ENCODE measurements around the gene C19orf38. TPM values are rescaled to one million over a fixed set of nuclear protein-coding genes. Genes with fewer than 3 reads are reported as not detected.

Gene C19orf38
- total RNA-seq, 2 experiments from 2014 or later = 5.2 to 7.5 TPM

DNA sequence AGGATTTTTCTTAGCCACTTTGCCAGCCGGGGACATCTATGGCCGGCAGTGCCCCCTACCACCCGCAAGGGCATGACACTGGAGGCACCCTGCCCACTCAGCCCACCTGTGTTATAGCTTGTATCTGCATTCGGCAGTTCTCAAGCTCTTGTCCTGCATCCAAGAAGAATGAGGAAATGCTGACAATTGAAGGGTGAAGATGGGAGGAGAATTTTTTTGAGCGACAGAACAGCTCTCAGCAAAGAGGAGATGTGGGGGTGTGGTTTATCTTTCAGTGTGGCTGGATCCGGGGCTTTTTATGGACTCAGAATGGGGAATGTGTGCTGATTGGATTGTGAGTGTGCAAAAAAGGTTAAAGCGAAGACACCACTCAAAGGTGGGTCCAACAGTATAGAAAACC, 5.4 kb upstream of the C19orf38 start:
- no peaks in the 10 kb centered on the region for H3K9me2 ChIP-seq (ENCODE audit: insufficient read depth, low read length)

DNA sequence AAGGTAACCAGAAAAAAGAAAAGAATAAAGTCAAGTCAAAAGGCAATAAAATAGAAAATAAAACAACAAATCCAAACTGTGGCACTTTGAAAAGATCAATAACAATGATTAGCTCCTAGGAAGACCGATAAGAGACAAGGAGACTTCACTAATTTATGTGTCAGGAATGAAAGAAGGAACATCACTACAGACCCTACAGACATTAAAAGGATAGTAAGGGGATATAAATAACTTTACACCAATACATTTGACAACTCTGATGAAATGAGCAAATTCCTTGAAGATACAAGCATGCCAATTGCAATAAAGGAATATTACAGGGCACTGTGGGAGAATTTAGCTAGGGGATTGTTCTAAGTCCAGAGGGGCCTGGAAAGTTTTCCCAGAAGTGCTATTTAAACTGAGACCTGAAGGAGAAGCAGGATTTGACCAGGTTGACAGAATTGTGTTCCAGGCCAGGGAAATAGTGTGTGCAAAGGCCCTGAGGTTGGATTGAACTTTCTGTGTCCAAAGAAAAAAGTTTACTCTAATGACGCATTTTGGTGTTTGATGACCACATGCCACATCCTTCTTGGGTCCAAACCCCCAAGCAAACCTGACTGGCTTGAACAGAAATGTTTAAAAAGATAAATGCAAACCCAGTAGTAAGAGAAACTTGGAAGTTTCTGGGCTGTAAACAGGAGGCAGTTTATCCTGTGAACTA, 1.6 kb upstream of the C19orf38 start:
- CTCF ChIA-PET (ENCODE audit: unreplicated experiment) = no interaction called here
- no peak overlapping the region for H3K27ac ChIP-seq (ENCODE audit: low read depth, low read length, poor library complexity, severe bottlenecking)
- H3K36me3 ChIP-seq (ENCODE audit: insufficient read depth, low read length) = no peaks in the 10 kb centered on the region
- H3K4me2 ChIP-seq (ENCODE audit: low read length) = no peak overlapping the region
- BruUV-seq (replicated peaks) = no TSS peak
- H3K4me1 ChIP-seq (ENCODE audit: insufficient read depth, low read length, poor library complexity, severe bottlenecking) = peaks cover 4% of the 10 kb centered on the region
- no peak for TF ChIP-seq EZH2phosphoT487 (IDR thresholded peaks at IDR 0.05; ENCODE audit: borderline replicate concordance, low read depth, low read length)
- TF ChIP-seq, protein P1, sequence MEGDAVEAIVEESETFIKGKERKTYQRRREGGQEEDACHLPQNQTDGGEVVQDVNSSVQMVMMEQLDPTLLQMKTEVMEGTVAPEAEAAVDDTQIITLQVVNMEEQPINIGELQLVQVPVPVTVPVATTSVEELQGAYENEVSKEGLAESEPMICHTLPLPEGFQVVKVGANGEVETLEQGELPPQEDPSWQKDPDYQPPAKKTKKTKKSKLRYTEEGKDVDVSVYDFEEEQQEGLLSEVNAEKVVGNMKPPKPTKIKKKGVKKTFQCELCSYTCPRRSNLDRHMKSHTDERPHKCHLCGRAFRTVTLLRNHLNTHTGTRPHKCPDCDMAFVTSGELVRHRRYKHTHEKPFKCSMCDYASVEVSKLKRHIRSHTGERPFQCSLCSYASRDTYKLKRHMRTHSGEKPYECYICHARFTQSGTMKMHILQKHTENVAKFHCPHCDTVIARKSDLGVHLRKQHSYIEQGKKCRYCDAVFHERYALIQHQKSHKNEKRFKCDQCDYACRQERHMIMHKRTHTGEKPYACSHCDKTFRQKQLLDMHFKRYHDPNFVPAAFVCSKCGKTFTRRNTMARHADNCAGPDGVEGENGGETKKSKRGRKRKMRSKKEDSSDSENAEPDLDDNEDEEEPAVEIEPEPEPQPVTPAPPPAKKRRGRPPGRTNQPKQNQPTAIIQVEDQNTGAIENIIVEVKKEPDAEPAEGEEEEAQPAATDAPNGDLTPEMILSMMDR (conservative IDR thresholded peaks at IDR 0.05; ENCODE audit: low read length) = no peak
- H2AFZ ChIP-seq (ENCODE audit: low read length) = no peak overlapping the region
- no peak for DNase-seq (ENCODE audit: low spot score)
- no peaks in the 10 kb centered on the region for H3K79me2 ChIP-seq (ENCODE audit: insufficient read depth, low read depth, low read length)
- H3K9me2 ChIP-seq (ENCODE audit: insufficient read depth, low read length) = no peaks in the 10 kb centered on the region
- H4K20me1 ChIP-seq (ENCODE audit: insufficient read depth, low read length) = no peaks in the 10 kb centered on the region
- no peaks in the 10 kb centered on the region for H3K9me3 ChIP-seq (ENCODE audit: low read length)
- POLR2A ChIA-PET = interaction anchor here (0.6 to 0.8 kb wide), 2 partner anchors 10 to 576 kb away, joined by 3 to 4 read pairs; partner anchors contain the start of gene ICAM1
- H3K4me3 ChIP-seq (ENCODE audit: low read depth, low read length, poor library complexity, severe bottlenecking) = no peak overlapping the region
- intact Hi-C loops (cut with micrococcal nuclease; ENCODE audit: unreplicated experiment) = no loop called here

More for the DNA sequence above, 5.4 kb upstream of the C19orf38 start:
- peaks cover 11% of the 10 kb centered on the region for H3K4me1 ChIP-seq (ENCODE audit: insufficient read depth, low read length, poor library complexity, severe bottlenecking)
- H2AFZ ChIP-seq (ENCODE audit: low read length) = no peak overlapping the region
- no peak for DNase-seq (ENCODE audit: low spot score)
- H3K79me2 ChIP-seq (ENCODE audit: insufficient read depth, low read depth, low read length) = no peaks in the 10 kb centered on the region
- ChIA-PET CTCF (ENCODE audit: unreplicated experiment) (interaction anchor here (0.6 kb wide), 1 partner anchor 414 kb away, joined by 3 read pairs; no protein-coding TSS in a partner anchor), POLR2A (no interaction called here)
- H3K4me2 ChIP-seq (ENCODE audit: low read length) = no peak overlapping the region
- H3K36me3 ChIP-seq (ENCODE audit: insufficient read depth, low read length) = no peaks in the 10 kb centered on the region
- no peaks in the 10 kb centered on the region; the same call in 1 of the 2 replicates for H3K9me3 ChIP-seq (ENCODE audit: low read length)
- no peak overlapping the region for H3K27ac ChIP-seq (ENCODE audit: low read depth, low read length, poor library complexity, severe bottlenecking)
- TF ChIP-seq EZH2phosphoT487 (IDR thresholded peaks at IDR 0.05; ENCODE audit: borderline replicate concordance, low read depth, low read length) = no peak
- TF ChIP-seq, protein P1 (conservative IDR thresholded peaks at IDR 0.05; ENCODE audit: low read length) = no peak
- no peak overlapping the region for H3K4me3 ChIP-seq (ENCODE audit: low read depth, low read length, poor library complexity, severe bottlenecking)
- no TSS peak for BruUV-seq (replicated peaks)
- H4K20me1 ChIP-seq (ENCODE audit: insufficient read depth, low read length) = no peaks in the 10 kb centered on the region
- intact Hi-C loops (cut with micrococcal nuclease; ENCODE audit: unreplicated experiment) = no loop called here

DNA sequence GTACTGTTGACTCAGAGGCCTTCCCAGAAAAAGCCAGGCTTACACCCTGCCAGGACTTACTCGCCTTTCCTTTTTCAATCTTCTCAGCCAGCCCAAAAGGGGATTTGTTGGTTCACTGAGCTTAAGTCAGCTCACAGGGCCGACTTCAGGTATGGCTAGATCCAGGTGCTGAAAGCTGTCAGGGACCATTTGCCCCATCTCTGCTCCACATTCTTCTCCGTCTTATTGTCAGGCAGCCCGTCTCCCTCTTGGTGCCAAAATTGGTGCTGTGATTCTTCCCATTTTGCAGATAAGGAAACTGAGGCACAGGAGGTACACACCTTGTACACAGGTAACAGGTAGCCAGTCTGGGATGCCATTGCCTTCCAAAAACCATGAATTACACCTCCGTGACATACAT, 2.4 kb downstream of the C19orf38 start:
- H2AFZ ChIP-seq (ENCODE audit: low read length) = no peak overlapping the region
- H3K4me2 ChIP-seq (ENCODE audit: low read length) = no peak overlapping the region
- TF ChIP-seq, protein P1 (conservative IDR thresholded peaks at IDR 0.05; ENCODE audit: low read length) = no peak
- no peak for TF ChIP-seq EZH2phosphoT487 (IDR thresholded peaks at IDR 0.05; ENCODE audit: borderline replicate concordance, low read depth, low read length)
- H3K9me2 ChIP-seq (ENCODE audit: insufficient read depth, low read length) = no peaks in the 10 kb centered on the region
- no peaks in the 10 kb centered on the region for H3K9me3 ChIP-seq (ENCODE audit: low read length)
- BruUV-seq (replicated peaks) = no TSS peak
- intact Hi-C loops (cut with micrococcal nuclease; ENCODE audit: unreplicated experiment) = no loop called here
- H3K27ac ChIP-seq (ENCODE audit: low read depth, low read length, poor library complexity, severe bottlenecking) = no peak overlapping the region
- no peak for DNase-seq (ENCODE audit: low spot score)
- H3K79me2 ChIP-seq (ENCODE audit: insufficient read depth, low read depth, low read length) = no peaks in the 10 kb centered on the region
- POLR2A ChIA-PET = no interaction called here
- H3K4me3 ChIP-seq (ENCODE audit: low read depth, low read length, poor library complexity, severe bottlenecking) = no peak overlapping the region
- CTCF ChIA-PET (ENCODE audit: unreplicated experiment) = no interaction called here
- H4K20me1 ChIP-seq (ENCODE audit: insufficient read depth, low read length) = no peaks in the 10 kb centered on the region
- peaks cover 4% of the 10 kb centered on the region for H3K4me1 ChIP-seq (ENCODE audit: insufficient read depth, low read length, poor library complexity, severe bottlenecking)
- no peaks in the 10 kb centered on the region for H3K36me3 ChIP-seq (ENCODE audit: insufficient read depth, low read length)

All from OCI-LY7 (cell line).